Measurements from ENCODE around the gene IFNA8. TPM values are rescaled to one million over a fixed set of nuclear protein-coding genes. Genes with fewer than 3 reads are reported as not detected.
"Not testable (repeated sequence)": the region's sequence is repeated elsewhere in the genome, so short reads cannot be mapped to it uniquely, and the experiment has no call there.

The IFNA8 gene
- total RNA-seq, 1 donor from 2014 or later = not detected

GRCh38 chr9:21428235-21428634 lies 19.3 kb downstream of the IFNA8 start:
- DNase-seq (ENCODE audit: low spot score) = no peak

- DNase-seq (ENCODE audit: low spot score) = no peak
These were observed 20.3 kb downstream of the IFNA8 start for GRCh38 chr9:21429191-21429590.

GRCh38 chr9:21432672-21433425 lies 23.9 kb downstream of the IFNA8 start:
- no peak for DNase-seq (ENCODE audit: low spot score)

GRCh38 chr9:21434202-21435014 lies 25.5 kb downstream of the IFNA8 start:
- DNase-seq (ENCODE audit: low spot score) = peak; percentile 25

- not testable (repeated sequence) for DNase-seq (ENCODE audit: low spot score)
These were observed 26.1 kb downstream of the IFNA8 start for GRCh38 chr9:21435015-21435383.

GRCh38 chr9:21440139-21440538 lies 31.2 kb downstream of the IFNA8 start, which contains the start of gene IFNA1:
Gene IFNA1 (plus strand): TSS chr9:21440439. CDS start chr9:21440508, 69 bp downstream.
- DNase-seq (ENCODE audit: low spot score) = no peak

GRCh38 chr9:21443849-21444625 lies 35.1 kb downstream of the IFNA8 start:
- no peak for DNase-seq (ENCODE audit: low spot score)

- not testable (repeated sequence) for DNase-seq (ENCODE audit: low spot score)
These were observed 40.4 kb downstream of the IFNA8 start for GRCh38 chr9:21449312-21449711.

- DNase-seq (ENCODE audit: low spot score) = no peak
These were observed 41.9 kb downstream of the IFNA8 start for GRCh38 chr9:21450733-21451394.

- DNase-seq (ENCODE audit: low spot score) = no peak
These were observed 43.8 kb downstream of the IFNA8 start for GRCh38 chr9:21452681-21453080.

- DNase-seq (ENCODE audit: low spot score) = no peak
These were observed 45.2 kb downstream of the IFNA8 start for GRCh38 chr9:21454149-21454548.

- DNase-seq (ENCODE audit: low spot score) = no peak
These were observed 46.4 kb downstream of the IFNA8 start for GRCh38 chr9:21455320-21455719.

Other genes with a start within 250 kb of the IFNA8 start
- not detected for gene IFNA21, start 242.5 kb upstream of the IFNA8 start, total RNA-seq
- not detected for gene IFNA4, start 221.5 kb upstream of the IFNA8 start, total RNA-seq
- gene IFNA7, start 206.9 kb upstream of the IFNA8 start, total RNA-seq = not detected
- gene IFNA10, start 202.0 kb upstream of the IFNA8 start, total RNA-seq = not detected
- not detected for gene IFNA16, start 191.8 kb upstream of the IFNA8 start, total RNA-seq
- gene IFNA17, start 180.9 kb upstream of the IFNA8 start, total RNA-seq = not detected
- not detected for gene IFNA14, start 169.1 kb upstream of the IFNA8 start, total RNA-seq
- not detected for gene IFNA5, start 103.8 kb upstream of the IFNA8 start, total RNA-seq
- gene KLHL9, start 73.7 kb upstream of the IFNA8 start, total RNA-seq = 25.0 TPM
- not detected for gene IFNA6, start 58.2 kb upstream of the IFNA8 start, total RNA-seq
- gene IFNA13, start 41.1 kb upstream of the IFNA8 start, total RNA-seq = not detected
- not detected for gene IFNA2, start 23.7 kb upstream of the IFNA8 start, total RNA-seq
- gene IFNA1, start 31.3 kb downstream of the IFNA8 start, total RNA-seq = not detected
- gene IFNE, start 73.2 kb downstream of the IFNA8 start, total RNA-seq = 0.23 TPM

Measured in mucosa of gallbladder (tissue), 1 donor.